GM19452 (cell line): ENCODE data around the gene PCGF3.
"Not testable (repeated sequence)": the region's sequence is repeated elsewhere in the genome, so short reads cannot be mapped to it uniquely, and the experiment has no call there.

Source experiments
- ATAC-seq: cut with Tn5 transposase; IDR thresholded peaks from one replicate; pipeline ENCODE4 v1.9.1; 2021; ENCODE audit not compliant: unreplicated experiment

PCGF3 gene

DNA sequence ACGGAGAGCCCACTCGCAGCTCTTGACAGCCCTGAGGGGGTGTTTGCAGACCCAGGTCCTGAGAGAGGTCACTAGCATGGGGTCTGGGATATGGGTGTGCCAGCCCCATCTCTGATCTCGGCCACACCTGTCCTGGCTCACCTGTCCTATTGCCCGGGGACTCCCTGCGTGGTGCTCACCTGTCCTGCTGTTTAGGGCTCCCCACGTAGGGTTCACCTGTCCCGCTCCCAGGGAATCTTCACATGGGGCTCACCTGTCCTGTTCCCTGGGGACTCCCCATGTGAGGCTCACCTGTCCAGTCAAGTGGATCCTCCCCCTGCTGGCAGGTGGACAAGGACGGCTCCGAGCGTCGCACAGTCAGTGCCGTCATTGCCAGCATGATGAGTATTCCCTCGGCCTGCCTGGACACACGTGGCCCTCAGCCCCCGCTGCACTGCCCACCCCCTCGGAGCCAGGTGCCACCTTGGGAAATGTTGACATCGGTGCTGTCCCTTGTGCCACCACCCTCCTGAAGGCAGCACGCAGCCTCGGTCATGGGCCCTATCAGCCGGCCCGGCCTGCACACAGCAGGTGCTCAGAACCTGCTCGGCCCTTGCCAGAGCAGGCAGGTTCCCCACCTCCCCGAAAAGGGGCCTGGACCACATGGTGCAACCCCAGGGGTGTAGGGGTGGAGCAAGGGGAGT is 23.0 kb upstream of the PCGF3 start:
- no peak for ATAC-seq

- no peak for ATAC-seq
Measured at GRCh38 chr4:683247-683897, 22.3 kb upstream of the PCGF3 start.

GRCh38 chr4:683982-684622 is 21.5 kb upstream of the PCGF3 start:
- ATAC-seq: no peak

DNA sequence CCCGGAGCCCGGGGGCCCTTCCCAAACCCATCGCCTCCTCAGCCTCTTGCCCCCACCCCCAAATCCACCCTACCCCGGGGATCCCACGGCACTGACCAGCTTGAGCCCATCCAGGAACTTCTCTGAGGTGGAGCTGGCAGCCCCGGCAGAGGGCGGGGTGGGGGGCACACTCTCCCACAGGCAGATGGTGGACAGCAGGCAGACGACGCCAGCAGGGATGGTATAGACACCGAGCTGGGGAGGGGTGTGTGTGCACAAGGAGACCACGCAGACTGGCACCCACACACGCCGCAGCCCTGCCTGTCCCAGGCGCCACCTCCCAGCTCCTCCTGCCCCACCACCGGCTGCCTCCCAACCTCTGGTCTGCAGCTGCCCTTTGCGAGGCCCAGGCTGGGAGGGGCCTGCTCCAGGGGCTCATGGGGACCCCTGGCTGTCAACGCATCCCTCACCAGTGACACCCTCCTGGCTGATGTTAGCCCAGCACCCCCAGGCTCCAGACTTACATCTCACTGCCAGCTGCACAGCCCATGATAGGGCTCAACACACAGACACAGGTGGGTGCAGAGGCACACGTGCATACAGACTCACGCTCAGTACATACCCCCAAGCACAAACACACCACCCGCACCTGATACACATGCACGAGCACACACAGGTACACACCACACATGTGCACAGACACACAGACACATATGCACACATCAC is 20.9 kb upstream of the PCGF3 start:
- no peak for ATAC-seq

- ATAC-seq: no peak
Measured at GRCh38 chr4:685679-686412, 19.8 kb upstream of the PCGF3 start.

DNA sequence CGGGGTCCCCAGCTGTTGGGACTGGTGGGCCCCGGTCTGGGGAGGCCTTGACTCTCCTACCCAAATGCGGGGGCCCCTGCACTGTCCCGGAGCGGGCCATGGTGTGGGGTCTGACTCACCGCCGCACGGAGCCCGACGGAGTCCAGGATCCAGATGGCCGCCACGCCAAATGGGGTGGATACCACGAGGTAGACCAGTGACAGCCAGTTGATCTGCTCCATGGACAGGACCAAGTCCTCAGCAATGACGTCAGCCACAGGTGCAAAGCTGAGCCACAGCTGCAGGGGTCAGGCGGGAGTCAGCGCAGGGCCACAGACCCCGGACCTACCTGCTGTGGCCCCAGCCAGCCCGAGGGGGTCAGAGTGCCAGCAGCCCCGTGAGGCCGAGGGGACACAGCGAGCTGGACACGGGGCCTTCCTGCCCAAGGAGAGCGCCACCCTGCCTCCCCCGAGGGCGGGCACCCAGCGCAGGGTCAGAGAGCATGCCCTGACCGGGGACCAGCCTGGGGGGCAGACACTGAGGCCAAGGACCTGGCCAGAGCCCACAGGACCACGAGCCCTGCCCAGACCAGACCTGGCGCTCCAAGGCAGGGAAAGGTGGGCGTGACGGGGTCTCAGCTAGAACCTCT is 19.1 kb upstream of the PCGF3 start:
- ATAC-seq: no peak

DNA sequence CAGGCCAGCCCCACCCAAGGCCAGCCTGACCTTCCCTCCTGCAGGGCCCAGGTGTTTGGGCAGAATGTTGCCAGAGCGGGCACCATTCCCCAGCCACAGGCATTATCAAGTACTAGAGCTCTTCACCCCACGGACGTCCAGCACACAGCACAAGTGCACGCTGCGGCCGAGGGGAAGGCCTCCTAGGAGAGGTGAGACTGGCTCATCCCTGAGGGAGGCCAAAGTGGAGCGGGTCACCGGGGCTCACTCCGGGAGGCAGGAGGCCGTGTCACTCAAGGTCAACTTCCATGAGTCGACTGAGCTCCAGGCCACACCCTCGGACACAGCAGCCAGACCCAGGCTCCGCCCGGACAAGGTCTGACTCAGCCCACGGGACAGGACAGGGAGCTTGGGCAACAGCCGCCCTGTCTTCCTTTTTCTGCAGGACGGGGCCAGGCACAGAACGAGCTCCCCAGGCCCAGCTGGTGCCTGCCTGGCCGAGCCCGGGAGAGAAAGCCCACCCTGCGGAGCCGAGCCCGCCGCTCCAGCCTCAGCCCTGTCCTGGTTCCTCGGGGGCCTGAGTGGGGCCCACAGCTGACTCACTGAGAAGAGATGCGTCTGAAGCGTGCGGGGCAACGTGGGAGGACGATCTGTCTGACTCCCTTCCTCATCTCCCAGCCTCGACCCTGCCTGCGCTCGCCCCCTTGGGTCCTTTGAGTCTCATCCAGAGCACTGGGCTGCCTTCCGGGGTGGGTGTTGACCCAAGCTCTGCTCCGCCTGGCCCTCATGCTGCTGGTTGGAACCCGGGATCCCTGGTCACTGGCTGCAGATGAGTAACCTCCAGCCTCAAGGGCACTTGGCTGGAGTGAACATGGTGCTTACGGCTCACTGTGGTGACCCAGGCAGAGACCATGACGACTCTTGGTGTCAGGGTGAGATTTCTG is 18.3 kb upstream of the PCGF3 start:
- no peak for ATAC-seq

- ATAC-seq: no peak
Measured at GRCh38 chr4:687971-688853, 17.4 kb upstream of the PCGF3 start.

- ATAC-seq: no peak
Measured at GRCh38 chr4:688854-689681, 16.6 kb upstream of the PCGF3 start, which contains the start of gene SLC49A3. TSS of gene SLC49A3 (minus strand) at chr4:689151. CDS start at chr4:689127, 24 bp downstream.

DNA sequence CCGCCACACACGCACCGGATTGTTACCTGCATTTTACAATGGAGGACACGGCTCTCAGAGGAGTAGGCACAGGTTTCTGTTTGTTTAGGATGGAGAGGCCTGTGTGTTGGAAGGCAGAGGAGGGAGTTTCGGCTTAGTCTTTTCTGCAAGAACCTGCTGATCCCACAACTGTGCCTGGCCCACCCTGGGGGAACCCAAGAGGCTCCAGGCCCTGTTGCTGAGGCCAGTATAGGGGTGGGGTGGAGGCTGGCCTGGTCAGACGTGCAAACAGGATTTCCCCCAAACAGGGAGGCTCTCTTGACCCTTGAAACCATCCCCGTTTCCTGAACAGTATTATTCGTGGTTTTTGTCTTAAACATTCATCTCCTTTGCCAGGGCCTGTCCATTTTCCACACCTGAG is 15.9 kb upstream of the PCGF3 start:
- ATAC-seq: no peak

DNA sequence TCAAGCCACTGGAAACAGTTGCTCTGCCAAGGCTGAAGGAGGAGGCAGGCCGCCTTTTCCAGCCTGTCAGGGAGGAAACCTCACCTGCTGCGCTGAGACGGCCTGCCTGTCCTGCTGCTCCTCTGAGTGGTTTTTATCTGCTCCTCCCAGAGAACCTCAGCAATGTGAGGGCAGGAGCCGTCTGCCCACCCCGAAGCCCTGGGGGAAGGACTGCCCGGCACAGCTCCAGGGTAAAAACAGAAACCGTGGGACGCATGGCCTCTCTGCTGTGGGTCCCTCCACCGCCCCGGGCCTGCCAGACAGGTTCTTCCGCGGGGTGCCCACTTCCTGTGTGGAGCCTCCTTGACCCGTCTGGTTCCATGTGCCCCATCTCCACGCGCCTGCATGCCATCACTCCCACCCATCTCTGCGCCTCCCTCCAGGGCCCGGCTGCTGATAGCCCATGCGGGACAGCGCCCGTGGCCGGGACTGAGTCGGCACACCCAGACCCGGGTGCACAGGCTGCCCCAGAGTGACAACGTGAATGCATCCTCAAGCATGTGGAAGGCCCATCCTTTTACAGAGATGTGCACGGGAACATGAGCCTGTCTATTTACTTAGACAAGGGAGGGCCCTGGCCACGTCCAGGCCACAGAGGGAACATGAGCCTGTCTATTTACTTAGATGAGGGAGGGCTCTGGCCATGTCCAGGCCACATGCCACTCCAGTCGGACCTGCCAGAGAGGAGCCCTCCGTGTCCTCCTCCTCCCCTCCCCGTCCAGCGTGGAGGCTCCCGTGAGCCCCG is 12.7 kb upstream of the PCGF3 start:
- no peak for ATAC-seq

DNA sequence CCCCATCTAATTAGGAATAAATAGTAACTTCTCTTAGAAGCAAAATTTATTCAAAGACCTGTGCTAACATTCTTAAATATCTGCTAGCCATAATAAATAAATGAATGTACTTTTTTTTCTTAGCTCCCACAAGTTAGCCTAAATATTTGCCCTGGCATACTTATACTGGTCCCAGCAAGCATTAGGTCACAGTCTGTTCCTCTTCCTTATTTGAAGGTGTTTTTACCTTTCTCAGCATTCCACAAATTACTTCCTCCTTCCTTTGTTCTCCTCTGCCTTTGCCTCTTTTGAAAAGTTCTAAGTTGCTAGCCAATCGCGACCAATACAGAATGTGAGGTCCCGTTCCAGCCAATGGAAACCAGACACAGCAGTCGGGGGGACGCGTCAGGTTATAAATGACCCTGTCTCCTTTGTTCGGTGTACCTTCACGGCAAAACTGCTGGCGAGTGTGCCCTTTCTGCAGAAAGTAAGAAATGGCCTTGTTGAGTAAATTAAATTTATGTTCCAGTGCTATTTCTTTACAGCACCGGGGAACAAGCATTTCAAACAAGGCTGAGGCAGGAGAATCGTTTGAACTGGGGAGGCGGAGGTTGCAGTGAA is 11.2 kb upstream of the PCGF3 start:
- ATAC-seq: not testable (repeated sequence)

- ATAC-seq: no peak
Measured at GRCh38 chr4:699816-700580, 5.6 kb upstream of the PCGF3 start.

DNA sequence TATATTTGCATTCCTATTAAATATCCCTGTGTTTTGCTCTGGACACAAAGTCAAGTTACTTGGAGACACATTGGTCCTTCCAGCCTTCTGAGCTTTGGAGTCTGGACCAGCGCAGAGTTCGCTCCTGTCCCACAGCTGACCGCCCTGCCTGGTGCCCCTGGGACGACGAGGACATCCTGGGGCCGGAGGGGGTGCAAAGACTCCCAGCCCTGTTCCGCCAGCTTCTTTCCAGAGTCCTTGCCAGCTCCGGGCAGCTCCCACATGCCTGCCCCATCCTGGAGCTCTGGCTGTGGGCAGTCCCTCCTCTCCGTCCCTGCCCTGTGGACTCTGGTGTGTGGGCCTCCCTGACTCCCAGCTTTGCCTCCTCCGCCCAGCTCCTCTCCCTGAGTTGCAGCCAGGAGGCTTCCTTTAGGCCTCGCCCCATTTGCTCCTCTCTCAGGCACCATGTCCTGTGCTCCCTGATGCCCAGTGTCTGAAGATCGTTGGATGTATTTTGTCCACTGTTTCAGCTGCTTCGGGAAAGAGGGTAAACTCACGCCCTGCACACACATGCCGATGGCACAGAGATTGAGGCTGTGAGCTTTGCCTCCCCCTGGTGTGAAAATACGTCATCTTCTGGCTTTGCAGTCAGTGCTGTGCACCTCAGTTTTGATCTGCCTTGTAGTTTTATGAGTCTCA is 4.9 kb upstream of the PCGF3 start:
- ATAC-seq: no peak

DNA sequence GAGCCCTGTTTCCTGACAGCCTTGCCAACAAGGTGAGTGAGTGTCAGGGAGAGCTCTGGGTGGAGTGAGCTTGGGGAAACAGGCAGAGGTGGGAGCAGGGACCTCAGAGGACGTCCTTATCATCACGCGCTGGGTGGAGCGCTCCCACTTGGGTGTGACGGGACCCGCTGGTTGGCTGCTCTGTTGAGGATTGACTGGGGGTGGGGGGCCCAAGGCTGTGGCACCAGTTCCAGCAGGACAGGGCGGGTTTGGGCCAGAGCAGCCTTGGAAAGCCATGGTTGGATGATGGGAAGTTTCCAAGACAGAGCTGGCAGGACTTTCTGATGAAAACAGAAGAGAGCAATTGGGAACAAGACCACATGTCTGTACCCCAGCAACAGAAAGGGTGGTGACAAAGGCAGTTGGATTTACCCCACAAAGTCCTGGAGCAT is 3.0 kb upstream of the PCGF3 start:
- no peak for ATAC-seq
